Epithelial cell of esophagus (primary cell): ENCODE data around the gene TLE1.

ENCODE experiments used
- DNase-seq: peaks from one replicate; pipeline ENCODE4 v3.0.0; 2010; ENCODE audit warnings: low read depth
- H3K4me3 ChIP-seq: 2 replicates; pipeline ENCODE4 v1.5.1; 2011; ENCODE audit warnings: mild to moderate bottlenecking, low read length, control low read depth
- CTCF ChIP-seq: IDR thresholded peaks from 2 replicates; pipeline ENCODE4 v1.5.1; 2011; ENCODE audit warnings: low read depth, mild to moderate bottlenecking, low read length, control low read depth, inconsistent platforms; ENCODE audit not compliant: insufficient read depth; ENCODE audit errors: missing control alignments

Gene TLE1

GRCh38 chr9:81636255-81636599 lies 53.1 kb downstream of the TLE1 start:
- H3K4me3 ChIP-seq = no peak overlapping the region
- DNase-seq = no peak
- no peak for TF ChIP-seq CTCF

GRCh38 chr9:81635521-81636254 lies 53.7 kb downstream of the TLE1 start:
- TF ChIP-seq CTCF = no peak
- no peak overlapping the region for H3K4me3 ChIP-seq
- DNase-seq = no peak

- DNase-seq = no peak
- H3K4me3 ChIP-seq = no peak overlapping the region
- TF ChIP-seq CTCF = no peak
Observed at GRCh38 chr9:81634915-81635516, 54.3 kb downstream of the TLE1 start.

GRCh38 chr9:81633952-81634854 lies 55.1 kb downstream of the TLE1 start:
- TF ChIP-seq CTCF = no peak
- H3K4me3 ChIP-seq = no peak overlapping the region
- no peak for DNase-seq

- no peak for TF ChIP-seq CTCF
- no peak for DNase-seq
Observed at GRCh38 chr9:81632599-81632998, 56.7 kb downstream of the TLE1 start.

GRCh38 chr9:81631218-81631745 lies 58.1 kb downstream of the TLE1 start:
- DNase-seq = no peak
- no peak overlapping the region for H3K4me3 ChIP-seq
- TF ChIP-seq CTCF = no peak

More at GRCh38 chr9:81632599-81632998, 56.7 kb downstream of the TLE1 start:
- H3K4me3 ChIP-seq = no peak overlapping the region
